Activated T-helper 1 cell treated with anti-CD3 and anti-CD28 coated beads, Interleukin-12 subunit alpha, Interleukin-12 subunit beta, Interleukin-2, Interleukin-4 antibody, amounts not matched to agents 30 ng/mL and 10 ng/mL and 1 ng/mL, durations not matched to agents 14 hours and 24 hours and 36 hours (primary cell): Measurements from ENCODE around the gene ZNRF4. TPM values are rescaled to one million over a fixed set of nuclear protein-coding genes. Genes with fewer than 3 reads are reported as not detected.
"Not testable (repeated sequence)": the region's sequence is repeated elsewhere in the genome, so short reads cannot be mapped to it uniquely, and the experiment has no call there.

Source experiments
- DNase-seq: peaks from one replicate; pipeline ENCODE4 v3.0.0; 2021; ENCODE audit warnings: low spot score
- H3K27ac Mint-ChIP-seq: one replicate; pipeline ENCODE4 v1.8.0; 2021; ENCODE audit warnings: mild to moderate bottlenecking, mixed read lengths
- H3K27me3 Mint-ChIP-seq: one replicate; pipeline ENCODE4 v1.8.0; 2022; ENCODE audit warnings: mild to moderate bottlenecking, moderate library complexity, mixed read lengths; ENCODE audit not compliant: insufficient read depth
- H3K36me3 Mint-ChIP-seq: one replicate; pipeline ENCODE4 v1.8.0; 2021; ENCODE audit warnings: low read depth, mixed read lengths
- H3K4me1 Mint-ChIP-seq: one replicate; pipeline ENCODE4 v1.8.0; 2021; ENCODE audit warnings: low read depth, mixed read lengths
- H3K4me3 Mint-ChIP-seq: one replicate; pipeline ENCODE4 v1.8.0; 2021; ENCODE audit warnings: mild to moderate bottlenecking, moderate library complexity, mixed read lengths
- H3K9me3 Mint-ChIP-seq: one replicate; pipeline ENCODE4 v1.8.0; 2021; ENCODE audit warnings: mixed read lengths
- intact Hi-C: fragments of 100-400 bp; cut with micrococcal nuclease; formaldehyde crosslinking; loops from one replicate; pipeline ENCODE4 v1.15.1; 2024
- total RNA-seq: library from RNA; stranded (reverse); gene quantifications from 2 replicates; pipeline ENCODE4 v1.2.3, GENCODE V29; 2022

ZNRF4 gene, protein sequence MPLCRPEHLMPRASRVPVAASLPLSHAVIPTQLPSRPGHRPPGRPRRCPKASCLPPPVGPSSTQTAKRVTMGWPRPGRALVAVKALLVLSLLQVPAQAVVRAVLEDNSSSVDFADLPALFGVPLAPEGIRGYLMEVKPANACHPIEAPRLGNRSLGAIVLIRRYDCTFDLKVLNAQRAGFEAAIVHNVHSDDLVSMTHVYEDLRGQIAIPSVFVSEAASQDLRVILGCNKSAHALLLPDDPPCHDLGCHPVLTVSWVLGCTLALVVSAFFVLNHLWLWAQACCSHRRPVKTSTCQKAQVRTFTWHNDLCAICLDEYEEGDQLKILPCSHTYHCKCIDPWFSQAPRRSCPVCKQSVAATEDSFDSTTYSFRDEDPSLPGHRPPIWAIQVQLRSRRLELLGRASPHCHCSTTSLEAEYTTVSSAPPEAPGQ
- not detected in 2 replicates for total RNA-seq

DNA sequence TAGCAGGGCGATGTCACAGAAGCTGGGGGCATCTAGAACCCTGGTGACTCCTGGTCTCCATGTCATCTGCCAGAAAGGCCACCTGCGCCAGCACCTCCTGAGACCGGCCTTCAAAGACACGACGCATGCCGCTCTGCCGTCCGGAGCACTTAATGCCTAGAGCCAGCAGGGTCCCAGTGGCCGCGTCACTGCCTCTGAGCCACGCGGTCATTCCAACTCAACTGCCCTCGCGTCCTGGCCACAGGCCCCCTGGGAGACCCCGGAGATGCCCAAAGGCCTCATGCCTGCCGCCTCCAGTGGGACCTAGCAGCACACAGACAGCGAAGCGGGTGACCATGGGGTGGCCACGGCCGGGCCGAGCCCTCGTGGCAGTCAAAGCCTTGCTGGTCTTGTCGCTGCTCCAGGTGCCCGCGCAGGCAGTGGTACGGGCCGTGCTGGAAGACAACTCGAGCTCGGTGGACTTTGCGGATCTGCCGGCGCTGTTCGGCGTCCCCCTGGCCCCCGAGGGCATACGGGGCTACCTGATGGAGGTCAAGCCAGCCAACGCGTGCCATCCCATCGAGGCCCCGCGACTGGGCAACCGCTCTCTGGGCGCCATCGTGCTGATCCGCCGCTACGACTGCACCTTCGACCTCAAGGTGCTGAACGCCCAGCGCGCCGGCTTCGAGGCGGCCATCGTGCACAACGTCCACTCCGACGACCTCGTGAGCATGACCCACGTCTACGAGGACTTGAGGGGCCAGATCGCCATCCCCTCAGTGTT lies at the start of gene ZNRF4:
TSS of gene ZNRF4 (plus strand) at position 51 of the 763 bp plus-strand sequence. CDS start at position 126, 75 bp downstream.
- intact Hi-C loops: no loop called here
- Mint-ChIP-seq H3K4me1 (no peaks in the 10 kb centered on the region), H3K27me3 (no peaks in the 10 kb centered on the region), H3K27ac (no peak within 1 kb of the TSS), H3K36me3 (no peaks in the 10 kb centered on the region), H3K4me3 (no peak within 1 kb of the TSS), H3K9me3 (peaks cover 6% of the 10 kb centered on the region)
- no peak for DNase-seq

DNA sequence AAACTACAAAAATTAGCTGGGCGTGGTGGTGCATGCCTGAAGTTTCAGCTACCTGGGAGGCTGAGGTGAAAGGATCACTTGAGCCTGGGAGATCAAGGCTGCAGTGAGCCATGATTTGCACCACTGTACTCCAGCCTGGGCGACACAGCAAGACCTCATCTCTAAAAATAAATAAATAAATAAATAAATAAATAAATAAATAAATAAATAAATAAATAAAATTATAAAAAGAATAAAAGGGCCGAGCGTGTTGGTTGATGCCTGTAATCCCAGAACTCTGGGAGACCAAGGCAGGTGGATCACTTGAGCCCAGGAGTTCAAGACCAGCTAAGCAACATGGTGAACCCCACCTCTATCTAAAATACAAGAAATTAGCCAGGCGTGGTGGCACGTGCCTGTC lies 49.0 kb upstream of the ZNRF4 start:
- H3K9me3 Mint-ChIP-seq: peaks cover 20% of the 10 kb centered on the region
- H3K4me3 Mint-ChIP-seq, H3K4me1 Mint-ChIP-seq, DNase-seq, intact Hi-C loops, H3K27me3 Mint-ChIP-seq, H3K27ac Mint-ChIP-seq, H3K36me3 Mint-ChIP-seq: not testable (repeated sequence)

- DNase-seq: no peak
- Mint-ChIP-seq H3K27ac (no peak overlapping the region), H3K27me3 (peaks cover 3% of the 10 kb centered on the region), H3K36me3 (no peaks in the 10 kb centered on the region), H3K9me3 (peaks cover 20% of the 10 kb centered on the region), H3K4me3 (no peak overlapping the region), H3K4me1 (no peaks in the 10 kb centered on the region)
- intact Hi-C loops: no loop called here
Observed at GRCh38 chr19:5406816-5407215, 48.4 kb upstream of the ZNRF4 start.

GRCh38 chr19:5407356-5407755 lies 47.9 kb upstream of the ZNRF4 start:
- no peak overlapping the region for H3K4me3 Mint-ChIP-seq
- no peak overlapping the region for H3K27ac Mint-ChIP-seq
- DNase-seq: no peak
- no peaks in the 10 kb centered on the region for H3K4me1 Mint-ChIP-seq
- no peaks in the 10 kb centered on the region for H3K36me3 Mint-ChIP-seq
- H3K9me3 Mint-ChIP-seq: peaks cover 20% of the 10 kb centered on the region
- intact Hi-C loops: no loop called here
- H3K27me3 Mint-ChIP-seq: peaks cover 3% of the 10 kb centered on the region

GRCh38 chr19:5417495-5418436 lies 37.5 kb upstream of the ZNRF4 start:
- H3K27ac Mint-ChIP-seq: no peak overlapping the region
- peaks cover 3% of the 10 kb centered on the region for H3K27me3 Mint-ChIP-seq
- H3K36me3 Mint-ChIP-seq: no peaks in the 10 kb centered on the region
- intact Hi-C loops: no loop called here
- no peak overlapping the region for H3K4me3 Mint-ChIP-seq
- DNase-seq: no peak
- H3K9me3 Mint-ChIP-seq: no peaks in the 10 kb centered on the region
- no peaks in the 10 kb centered on the region for H3K4me1 Mint-ChIP-seq

- H3K27me3 Mint-ChIP-seq: peaks cover 3% of the 10 kb centered on the region
- H3K4me1 Mint-ChIP-seq: no peaks in the 10 kb centered on the region
- H3K9me3 Mint-ChIP-seq: no peaks in the 10 kb centered on the region
- H3K4me3 Mint-ChIP-seq: no peak overlapping the region
- no peaks in the 10 kb centered on the region for H3K36me3 Mint-ChIP-seq
- no peak overlapping the region for H3K27ac Mint-ChIP-seq
- intact Hi-C loops: no loop called here
- no peak for DNase-seq
Observed at GRCh38 chr19:5418677-5419076, 36.5 kb upstream of the ZNRF4 start.

DNA sequence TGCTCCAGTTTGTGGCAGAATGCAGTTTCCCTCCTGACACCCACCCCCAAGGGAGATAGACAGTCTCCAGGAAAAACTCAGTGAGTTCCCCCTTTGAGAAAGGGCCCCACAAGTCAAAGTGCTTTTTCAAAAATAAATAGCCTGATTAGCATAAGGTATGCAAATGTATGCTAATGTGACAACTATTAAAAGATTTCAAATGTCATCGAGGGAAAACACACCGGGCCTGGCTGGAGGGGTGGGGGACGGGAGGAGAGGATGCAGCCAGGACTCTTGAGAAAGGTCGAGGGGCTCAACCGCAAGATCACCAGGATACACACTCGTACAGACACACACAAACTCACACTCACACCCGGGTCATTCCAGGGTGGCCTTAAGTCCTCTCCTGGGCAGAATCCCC lies 34.3 kb upstream of the ZNRF4 start:
- Mint-ChIP-seq H3K9me3 (no peaks in the 10 kb centered on the region), H3K27me3 (peaks cover 1% of the 10 kb centered on the region), H3K27ac (no peak overlapping the region), H3K4me1 (no peaks in the 10 kb centered on the region), H3K36me3 (no peaks in the 10 kb centered on the region), H3K4me3 (no peak overlapping the region)
- intact Hi-C loops: no loop called here
- DNase-seq: no peak

- Mint-ChIP-seq H3K36me3 (no peaks in the 10 kb centered on the region), H3K4me1 (no peaks in the 10 kb centered on the region), H3K27me3 (peaks cover 4% of the 10 kb centered on the region), H3K27ac (no peak overlapping the region), H3K4me3 (no peak overlapping the region), H3K9me3 (no peaks in the 10 kb centered on the region)
- DNase-seq: no peak
- intact Hi-C loops: no loop called here
Observed at GRCh38 chr19:5423567-5424125, 31.6 kb upstream of the ZNRF4 start.

- H3K27me3 Mint-ChIP-seq: peaks cover 4% of the 10 kb centered on the region
- no peak for DNase-seq
Observed at GRCh38 chr19:5424192-5424973, 30.8 kb upstream of the ZNRF4 start.

GRCh38 chr19:5425260-5425659 lies 30.0 kb upstream of the ZNRF4 start:
- Mint-ChIP-seq H3K27me3 (peaks cover 4% of the 10 kb centered on the region), H3K36me3 (no peaks in the 10 kb centered on the region), H3K9me3 (no peaks in the 10 kb centered on the region), H3K4me1 (no peaks in the 10 kb centered on the region), H3K4me3 (no peak overlapping the region), H3K27ac (no peak overlapping the region)
- intact Hi-C loops: no loop called here
- DNase-seq: no peak

More at GRCh38 chr19:5424192-5424973, 30.8 kb upstream of the ZNRF4 start:
- Mint-ChIP-seq H3K4me1 (no peaks in the 10 kb centered on the region), H3K9me3 (no peaks in the 10 kb centered on the region), H3K4me3 (no peak overlapping the region), H3K36me3 (no peaks in the 10 kb centered on the region), H3K27ac (no peak overlapping the region)
- intact Hi-C loops: no loop called here

- Mint-ChIP-seq H3K4me1 (no peaks in the 10 kb centered on the region), H3K9me3 (peaks cover 3% of the 10 kb centered on the region), H3K4me3 (no peak overlapping the region), H3K27me3 (peaks cover 5% of the 10 kb centered on the region), H3K27ac (no peak overlapping the region), H3K36me3 (no peaks in the 10 kb centered on the region)
- intact Hi-C loops: no loop called here
- no peak for DNase-seq
Observed at GRCh38 chr19:5430237-5430636, 25.0 kb upstream of the ZNRF4 start.

- no peak overlapping the region for H3K27ac Mint-ChIP-seq
- H3K9me3 Mint-ChIP-seq: peaks cover 3% of the 10 kb centered on the region
- peaks cover 7% of the 10 kb centered on the region for H3K27me3 Mint-ChIP-seq
- no peak for DNase-seq
- H3K4me3 Mint-ChIP-seq: no peak overlapping the region
- intact Hi-C loops: no loop called here
- no peaks in the 10 kb centered on the region for H3K4me1 Mint-ChIP-seq
- no peaks in the 10 kb centered on the region for H3K36me3 Mint-ChIP-seq
Observed at GRCh38 chr19:5432687-5433086, 22.5 kb upstream of the ZNRF4 start.
